GM18867 (cell line): ENCODE results near the gene PTPN11.
"Not testable (repeated sequence)": the region's sequence is repeated elsewhere in the genome, so short reads cannot be mapped to it uniquely, and the experiment has no call there.

Experiments
- ATAC-seq: cut with Tn5 transposase; IDR thresholded peaks from one replicate; pipeline ENCODE4 v1.9.1; 2021; ENCODE audit warnings: mild to moderate bottlenecking, moderate library complexity; ENCODE audit not compliant: unreplicated experiment

The PTPN11 gene

DNA sequence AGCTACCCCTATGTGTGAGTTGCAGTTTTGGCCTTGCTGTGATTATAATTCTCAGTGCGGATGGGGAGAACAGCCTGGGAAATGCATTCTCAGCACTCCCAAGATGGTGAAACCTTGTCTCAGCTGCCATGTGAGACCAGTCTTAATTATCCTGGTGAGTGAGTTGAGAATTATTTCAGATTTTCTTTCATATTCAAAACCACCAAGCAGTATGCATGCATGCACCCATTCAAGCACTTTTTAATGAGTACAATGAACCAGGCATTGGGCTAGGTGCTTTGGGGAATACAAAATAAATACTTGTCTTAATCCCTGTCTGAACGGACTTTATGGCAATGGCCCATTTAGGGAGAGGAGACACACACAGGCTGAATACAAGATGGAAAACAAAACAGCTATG, 94.7 kb downstream of the PTPN11 start:
- ATAC-seq = no peak

GRCh38 chr12:112514456-112514855, 95.7 kb downstream of the PTPN11 start:
- no peak for ATAC-seq

DNA sequence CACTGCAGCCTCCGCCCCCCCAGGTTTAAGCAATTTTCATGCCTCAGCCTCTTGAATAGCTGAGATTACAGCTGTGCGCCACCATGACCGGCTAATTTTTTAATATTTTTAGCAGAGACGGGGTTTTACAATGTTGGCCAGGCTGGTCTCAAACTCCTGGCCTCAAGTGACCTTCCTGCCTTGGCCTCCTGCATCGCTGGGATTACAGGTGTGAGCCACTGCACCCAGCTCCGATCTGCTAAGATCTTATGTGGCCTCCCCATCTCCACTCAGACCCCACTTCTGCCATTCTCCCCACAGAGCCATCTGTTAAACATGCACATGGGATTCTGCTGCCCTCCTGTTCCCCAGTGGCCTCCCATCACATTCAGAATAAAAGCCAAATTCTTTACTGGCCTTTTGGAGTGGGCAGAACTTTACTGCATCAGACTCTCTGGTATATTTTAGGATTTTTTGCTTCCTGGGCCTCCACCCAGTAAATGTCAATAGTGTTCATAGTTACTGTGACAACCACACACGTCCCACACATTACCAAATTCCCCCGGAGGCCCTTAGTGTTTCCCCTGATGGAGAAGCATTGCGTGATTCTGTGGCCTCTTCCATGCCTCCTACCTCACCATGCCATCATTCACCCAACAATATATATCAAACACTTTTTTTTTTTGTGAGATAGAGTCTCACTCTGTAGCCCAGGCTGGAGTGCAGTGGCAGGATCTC, 96.3 kb downstream of the PTPN11 start:
- ATAC-seq = no peak

DNA sequence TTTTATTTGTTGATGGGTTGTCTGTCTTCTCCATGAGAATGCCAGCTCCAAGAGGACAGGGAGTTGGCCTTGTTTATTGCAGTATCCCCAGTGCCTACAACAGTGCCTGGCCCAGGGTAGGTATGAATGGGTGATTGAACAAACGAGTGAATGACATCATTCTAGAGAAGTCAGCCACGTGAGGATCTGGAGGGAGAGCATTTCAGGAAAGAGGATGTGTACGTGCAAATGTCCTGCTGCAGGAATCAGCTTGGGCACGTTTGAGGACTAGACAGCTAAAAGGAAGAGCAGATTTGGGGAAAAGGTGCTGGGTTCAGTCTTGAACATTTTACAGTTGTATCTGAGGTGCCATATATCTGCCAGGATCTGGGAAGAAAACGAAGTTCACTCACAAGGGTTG, 97.1 kb downstream of the PTPN11 start:
- no peak for ATAC-seq

DNA sequence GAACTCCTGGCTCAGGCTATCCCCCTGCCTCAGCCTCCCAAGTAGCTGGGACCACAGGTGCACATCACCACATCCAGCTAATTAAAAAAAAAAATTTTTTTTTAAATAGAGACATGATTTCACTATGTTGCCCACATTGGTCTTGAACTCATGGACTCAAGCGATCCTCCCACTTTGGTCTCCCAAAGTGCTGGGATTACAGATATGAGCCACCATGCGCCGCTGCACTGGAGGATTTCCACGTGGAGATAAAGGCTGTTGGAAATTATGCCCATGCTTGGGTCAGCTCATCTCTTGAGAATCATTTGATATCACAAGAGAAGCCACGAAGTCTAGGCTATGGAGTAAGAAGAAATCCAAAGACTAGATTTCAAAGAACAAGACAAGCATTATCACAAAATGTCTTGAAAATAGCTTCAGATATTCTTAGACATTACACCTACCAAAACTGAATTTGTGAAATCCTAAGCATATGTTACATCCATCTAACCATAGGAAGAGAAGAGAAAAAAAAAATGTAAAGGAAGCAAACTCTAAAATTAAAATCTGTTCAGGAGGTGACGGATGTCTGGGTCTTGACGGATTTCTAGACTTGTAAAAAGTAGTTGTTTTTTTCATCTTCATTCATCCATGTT, 99.1 kb downstream of the PTPN11 start:
- ATAC-seq = no peak

GRCh38 chr12:112518365-112518735, 99.6 kb downstream of the PTPN11 start:
- no peak for ATAC-seq

DNA sequence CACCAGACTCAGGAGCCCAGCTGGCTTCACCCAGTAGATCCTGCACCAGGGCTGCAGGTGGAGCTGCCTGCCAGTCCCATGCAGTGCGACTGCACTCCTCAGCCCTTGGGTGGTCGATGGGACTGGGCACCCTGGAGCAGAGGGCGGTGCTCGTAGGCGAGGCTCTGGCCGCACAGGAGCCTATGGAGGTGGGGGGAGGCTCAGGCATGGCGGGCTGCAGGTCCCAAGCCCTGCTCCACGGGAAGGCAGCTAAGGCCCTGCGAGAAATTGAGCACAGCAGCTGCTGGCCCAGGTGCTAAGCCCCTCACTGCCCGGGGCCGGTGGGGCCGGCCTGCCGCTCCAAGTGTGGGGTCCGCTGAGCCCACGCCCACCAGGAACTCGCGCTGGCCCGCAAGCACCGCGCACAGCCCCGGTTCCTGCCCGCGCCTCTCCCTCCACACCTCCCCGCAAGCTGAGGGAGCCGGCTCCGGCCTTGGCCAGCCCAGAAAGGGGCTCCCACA, 101.1 kb downstream of the PTPN11 start:
- ATAC-seq = not testable (repeated sequence)

DNA sequence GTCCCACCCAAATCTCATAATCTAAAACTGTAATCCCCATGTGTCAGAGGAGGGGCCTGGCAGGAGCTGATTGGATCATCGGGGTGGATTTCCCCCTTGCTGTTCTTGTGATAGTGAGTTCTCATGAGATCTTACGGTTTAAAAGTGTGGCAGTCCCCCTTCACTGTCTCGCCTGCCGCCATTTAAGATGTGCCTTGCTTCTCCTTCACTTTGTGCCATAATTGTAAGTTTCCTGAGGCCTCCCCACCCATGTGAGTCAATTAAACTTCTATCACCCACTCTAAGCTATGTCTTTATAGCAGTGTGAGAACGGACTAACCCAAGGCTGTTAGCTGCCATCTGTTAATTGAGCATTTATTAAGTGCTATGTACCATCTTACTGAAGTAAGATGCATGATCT, 105.1 kb downstream of the PTPN11 start:
- no peak for ATAC-seq

DNA sequence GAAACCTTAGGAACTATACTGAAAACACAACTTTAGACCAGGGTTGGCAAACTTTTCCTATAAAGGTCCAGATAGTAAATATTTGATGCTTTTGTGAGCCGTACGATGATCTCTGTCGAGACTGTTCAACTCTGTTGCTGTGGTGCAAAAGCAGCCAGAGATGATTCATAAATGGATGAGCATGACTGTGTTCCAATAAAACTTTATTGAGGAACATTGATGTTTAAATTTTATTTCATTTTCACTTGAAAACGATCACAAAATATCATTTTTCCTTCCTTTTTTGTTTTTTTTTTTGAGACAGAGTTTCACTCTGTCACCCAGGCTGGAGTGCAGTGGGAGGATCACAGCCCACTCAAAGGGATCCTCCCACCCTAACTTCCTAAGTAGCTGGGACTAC, 105.5 kb downstream of the PTPN11 start:
- ATAC-seq = no peak

- no peak for ATAC-seq
Observed at GRCh38 chr12:112524676-112525425, 106.1 kb downstream of the PTPN11 start.

DNA sequence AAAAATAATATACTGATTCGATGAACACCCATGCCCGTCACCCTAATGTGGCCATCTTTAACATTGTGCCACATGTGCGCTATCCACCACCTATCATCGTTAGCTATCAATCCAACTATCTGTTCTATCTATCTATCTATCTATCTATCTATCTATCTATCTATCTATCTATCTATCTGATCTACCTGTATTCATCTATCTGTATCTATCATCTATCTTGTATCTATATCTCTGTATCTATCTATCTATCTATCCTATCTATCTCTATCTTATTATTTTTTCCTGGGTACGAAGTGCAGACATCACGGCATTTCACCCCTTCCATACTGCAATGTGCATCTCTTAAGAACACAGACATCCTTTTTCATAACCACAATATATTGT, 106.7 kb downstream of the PTPN11 start:
- ATAC-seq = no peak

DNA sequence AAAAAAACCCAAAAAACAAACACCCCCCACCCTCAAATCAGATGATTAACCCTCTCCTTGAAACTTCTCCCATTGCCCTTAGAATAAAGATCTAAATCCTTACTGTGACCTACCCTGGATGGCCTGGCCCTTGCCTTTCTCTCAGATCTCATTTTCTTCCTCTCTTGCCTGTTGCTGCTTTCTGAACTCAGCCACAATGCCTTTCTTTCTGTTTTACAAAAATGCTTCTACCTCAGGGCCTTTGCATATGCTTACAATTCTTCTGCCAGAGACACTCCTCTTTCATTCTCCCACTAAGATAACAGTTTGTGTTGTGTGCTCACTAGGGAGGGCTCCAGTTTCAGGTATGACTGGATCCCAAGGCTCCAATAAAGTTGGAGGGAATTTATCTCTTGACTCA, 108.3 kb downstream of the PTPN11 start:
- no peak for ATAC-seq

GRCh38 chr12:112527501-112527900, 108.8 kb downstream of the PTPN11 start:
- no peak for ATAC-seq

DNA sequence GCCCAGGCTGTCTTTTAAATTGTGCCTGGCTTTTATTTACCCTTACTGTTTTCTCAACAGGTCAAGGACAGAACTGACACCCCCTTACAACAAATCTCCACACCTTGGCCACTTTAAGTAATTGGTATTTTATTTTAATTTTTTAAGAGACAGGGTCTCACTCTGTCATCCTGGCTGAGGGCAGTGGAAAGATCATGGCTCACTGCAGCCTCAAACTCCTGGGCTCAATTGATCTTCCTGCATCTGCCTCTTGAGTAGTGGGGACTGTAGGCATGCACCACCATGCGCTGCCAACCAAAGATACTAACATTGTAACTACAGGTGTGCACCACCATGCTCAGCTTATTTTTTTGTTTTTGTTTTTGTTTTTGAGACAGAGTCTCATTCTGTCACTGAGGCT, 109.8 kb downstream of the PTPN11 start:
- no peak for ATAC-seq

- no peak for ATAC-seq
Observed at GRCh38 chr12:112530941-112531340, 112.2 kb downstream of the PTPN11 start.

GRCh38 chr12:112532106-112532505, 113.4 kb downstream of the PTPN11 start:
- no peak for ATAC-seq

- ATAC-seq = no peak
Observed at GRCh38 chr12:112533528-112533927, 114.8 kb downstream of the PTPN11 start.

DNA sequence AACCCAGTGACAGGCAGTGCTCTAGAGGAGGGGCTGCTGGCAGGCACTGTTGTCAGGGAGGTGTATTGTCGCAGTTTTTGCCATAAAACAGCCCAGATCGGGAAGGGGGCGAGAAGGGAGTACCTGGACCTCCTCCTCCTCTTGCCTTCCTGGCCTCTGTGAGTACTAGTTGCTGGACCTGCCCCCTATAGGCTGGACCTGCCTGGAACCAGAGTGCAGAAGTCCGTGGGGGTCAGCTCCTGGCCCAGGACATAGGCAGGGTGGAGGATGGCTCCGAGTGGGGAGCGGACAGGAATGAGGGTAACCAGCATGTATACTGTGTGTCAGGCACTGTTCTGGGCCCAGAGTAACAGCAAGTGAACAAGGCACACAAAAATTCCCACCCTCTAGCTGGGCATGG, 116.3 kb downstream of the PTPN11 start:
- ATAC-seq = no peak

DNA sequence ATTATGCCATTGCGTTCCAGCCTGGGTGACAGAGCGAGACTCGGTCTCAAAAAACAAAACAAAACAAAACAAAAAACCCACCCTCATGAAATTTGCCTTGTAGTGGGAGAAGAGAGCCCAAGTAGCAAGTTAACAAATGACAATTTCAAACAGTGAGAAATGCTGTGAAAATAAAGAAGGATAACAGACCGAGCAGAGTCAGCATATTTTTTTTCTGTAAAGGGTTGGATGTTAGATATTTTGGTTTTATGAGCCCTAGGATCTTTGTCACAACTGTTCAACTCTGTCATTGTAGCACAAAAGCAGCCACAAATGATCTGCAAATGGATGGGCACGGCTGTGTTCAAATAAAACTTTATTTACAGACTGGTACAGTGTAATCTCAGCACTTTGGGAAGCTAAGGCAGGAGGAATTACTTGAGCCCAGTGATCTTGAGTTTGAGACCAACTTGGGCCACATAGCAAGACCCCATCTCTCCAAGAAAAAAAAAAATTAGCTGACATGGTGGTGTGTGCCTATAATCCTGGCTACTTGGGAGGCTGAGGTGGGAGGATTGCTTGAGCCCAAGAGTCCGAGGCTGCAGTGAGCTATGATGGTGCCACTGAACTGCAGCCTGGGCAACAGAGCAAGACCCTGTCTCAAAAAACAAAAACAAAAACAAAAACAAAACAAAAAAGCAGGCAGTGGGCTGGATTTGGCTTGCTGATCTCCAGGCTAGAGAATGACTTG, 117.1 kb downstream of the PTPN11 start:
- ATAC-seq = no peak

- ATAC-seq = no peak
Observed at GRCh38 chr12:112536367-112536730, 117.6 kb downstream of the PTPN11 start.

DNA sequence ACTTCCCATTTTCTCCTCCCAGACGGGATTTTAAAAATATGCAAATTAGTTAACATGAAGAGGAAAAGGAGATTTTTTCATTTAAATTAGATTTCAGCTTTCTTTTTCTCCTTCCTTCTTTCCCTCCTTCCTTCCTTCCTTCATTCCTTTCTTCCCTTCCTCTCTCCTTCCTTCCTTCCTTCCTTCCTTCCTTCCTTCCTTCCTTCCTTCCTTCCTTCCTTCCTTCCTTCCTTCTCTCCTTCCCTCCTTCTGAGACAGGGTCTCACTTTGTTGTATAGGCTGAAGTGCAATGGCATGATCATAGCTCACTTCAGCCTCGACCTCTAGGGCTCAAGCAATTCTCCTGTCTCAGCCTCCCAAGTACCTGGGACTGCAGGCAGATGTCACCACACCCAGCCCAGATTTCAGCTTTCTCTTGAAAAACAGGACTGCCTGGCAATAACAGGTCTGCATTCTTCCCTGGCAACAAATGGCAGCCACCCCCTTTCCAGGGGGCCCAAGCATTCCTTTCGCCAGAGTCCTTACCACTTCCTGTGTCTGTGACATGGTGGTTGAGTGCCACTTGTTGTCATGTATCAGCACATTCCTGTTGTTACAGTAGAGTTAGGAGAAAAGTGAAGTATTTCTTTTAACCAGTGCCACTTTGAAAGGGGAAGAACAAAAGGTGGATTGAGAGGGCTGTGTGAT, 119.1 kb downstream of the PTPN11 start:
- no peak for ATAC-seq
